Skeletal muscle tissue (tissue), 5 donors: Measurements from ENCODE around the gene DAPK1. TPM values are rescaled to one million over a fixed set of nuclear protein-coding genes. Genes with fewer than 3 reads are reported as not detected.

ENCODE experiments used
- H3K27ac ChIP-seq: one replicate; pipeline ENCODE4 v1.7.0; 2013; ENCODE audit warnings: mild to moderate bottlenecking, low read depth, low read length, inconsistent platforms
- H3K27me3 ChIP-seq, 3 donors: one replicate each; pipeline ENCODE4 v1.7.0; 2013; ENCODE audit warnings: low read length in 3 of 3; ENCODE audit not compliant: control insufficient read depth in 3 of 3, insufficient read depth in 3 of 3
- H3K36me3 ChIP-seq, 3 donors: one replicate each; pipeline ENCODE4 v1.7.0; 2013; ENCODE audit warnings: low read length in 3 of 3; ENCODE audit not compliant: control insufficient read depth in 3 of 3, insufficient read depth in 3 of 3
- H3K4me1 ChIP-seq, 3 donors: one replicate each; pipeline ENCODE4 v1.7.0; 2013; ENCODE audit warnings: low read length in 3 of 3, mild to moderate bottlenecking in 3 of 3; ENCODE audit not compliant: control insufficient read depth in 3 of 3, insufficient read depth in 3 of 3
- H3K4me3 ChIP-seq, 3 donors: one replicate each; pipeline ENCODE4 v1.7.0; 2013; ENCODE audit warnings: low read length in 3 of 3
- H3K9ac ChIP-seq, 3 donors: one replicate each; pipeline ENCODE4 v1.7.0; 2013; ENCODE audit warnings: low read length in 3 of 3, mild to moderate bottlenecking in 3 of 3, moderate library complexity in 2 of 3, low read depth in 1 of 3
- H3K9me3 ChIP-seq, 3 donors: one replicate each; pipeline ENCODE4 v1.7.0; 2013; ENCODE audit warnings: low read length in 3 of 3; ENCODE audit not compliant: control insufficient read depth in 3 of 3
- small RNA-seq: library from RNA; depleted of rRNA; stranded (forward); fragments of <200 nt; gene quantifications from one replicate; pipeline ENCODE3, GENCODE V24; 2014
- total RNA-seq: library from RNA; depleted of rRNA; stranded (reverse); fragments of >200 nt; gene quantifications from one replicate; pipeline ENCODE4 v1.2.3, GENCODE V29; 2014
- donor health status: Osteomylitis.

DAPK1 gene
- total RNA-seq, 1 donor from 2014 or later, result 18.8 TPM

DNA sequence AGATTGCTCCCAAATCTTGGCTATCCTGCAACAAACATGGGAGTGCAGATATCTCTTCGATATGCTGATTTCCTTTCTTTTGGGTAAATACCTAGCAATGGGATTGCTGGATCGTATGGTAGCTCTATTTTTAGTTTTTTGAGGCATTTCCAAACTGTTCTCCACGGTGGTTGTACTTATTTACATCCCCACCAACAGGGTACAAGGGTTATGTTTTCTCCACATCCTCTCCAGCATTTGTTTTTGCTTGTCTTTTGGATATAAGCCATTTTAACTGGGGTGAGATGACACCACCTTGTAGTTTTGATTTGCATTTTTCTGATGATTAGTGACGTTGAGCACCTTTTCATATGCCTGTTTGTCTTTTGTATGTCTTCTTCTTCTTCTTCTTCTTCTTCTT lies 248.5 kb downstream of the DAPK1 start:
- no peaks in the 10 kb centered on the region for H3K36me3 ChIP-seq
- no peak overlapping the region for H3K27ac ChIP-seq
- peaks cover 0 to 5% (median 4%) of the 10 kb centered on the region in 3 donors for H3K27me3 ChIP-seq
- no peak overlapping the region for H3K9ac ChIP-seq
- H3K4me1 ChIP-seq, result no peaks in the 10 kb centered on the region
- H3K4me3 ChIP-seq, result no peak overlapping the region
- H3K9me3 ChIP-seq, result peaks cover 0 to 7% (median 2%) of the 10 kb centered on the region in 3 donors

DNA sequence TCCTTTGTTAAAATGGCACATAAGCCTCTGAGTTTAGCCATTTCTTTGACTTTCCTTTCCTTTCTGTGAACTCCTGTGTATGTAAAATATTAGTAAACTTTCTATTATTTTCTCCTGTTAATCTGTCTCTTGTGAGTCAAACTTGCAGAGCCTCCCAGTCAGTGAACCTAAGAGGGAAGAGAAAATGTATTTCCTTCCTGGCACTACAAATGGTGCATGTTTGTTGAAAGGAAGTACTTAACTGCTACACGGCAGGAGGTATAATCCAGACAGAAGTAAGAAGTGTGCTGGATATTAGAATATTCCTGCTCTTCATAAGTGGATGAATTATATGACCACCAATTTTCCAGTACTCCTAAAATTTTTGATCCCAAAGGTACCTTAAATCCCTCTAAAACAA lies 251.2 kb downstream of the DAPK1 start:
- no peaks in the 10 kb centered on the region for H3K36me3 ChIP-seq
- H3K27me3 ChIP-seq, result peaks cover 0 to 5% (median 4%) of the 10 kb centered on the region in 3 donors
- H3K9ac ChIP-seq, result no peak overlapping the region
- H3K27ac ChIP-seq, result no peak overlapping the region
- peaks cover 0 to 3% (median 2%) of the 10 kb centered on the region in 3 donors for H3K9me3 ChIP-seq
- H3K4me3 ChIP-seq, result no peak overlapping the region
- H3K4me1 ChIP-seq, result no peaks in the 10 kb centered on the region

DNA sequence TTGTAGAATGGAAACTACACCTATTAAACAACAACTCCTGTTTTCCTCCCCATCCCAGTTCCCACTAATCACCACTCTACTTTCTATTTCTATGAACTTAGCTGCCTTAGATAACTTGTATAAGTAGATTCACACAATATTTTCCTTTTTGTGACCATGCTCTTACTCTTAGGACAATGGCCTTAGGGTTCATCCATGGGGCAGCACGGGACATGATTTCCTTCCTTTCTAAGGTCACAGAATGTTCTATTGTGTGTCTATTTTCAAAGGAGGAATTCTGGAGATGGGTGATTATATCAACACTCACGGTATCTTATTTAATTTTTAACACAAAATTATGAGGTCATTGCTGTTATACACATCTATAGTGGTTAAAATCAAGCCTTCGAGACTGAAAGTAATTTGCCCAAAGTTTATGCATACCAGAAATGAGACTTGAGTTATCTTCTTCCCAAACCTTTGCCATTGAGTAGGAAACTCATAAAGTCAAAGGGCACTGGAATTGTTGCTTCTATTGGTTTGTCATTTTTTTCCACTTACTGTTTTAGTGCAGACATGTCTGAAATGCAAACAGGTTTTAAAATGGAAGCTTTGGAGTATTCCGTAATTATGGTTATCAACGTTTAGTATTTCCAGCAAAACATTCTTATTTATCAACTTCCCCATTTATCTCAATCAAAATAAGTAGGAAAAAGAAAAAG lies 251.8 kb downstream of the DAPK1 start:
- no peak overlapping the region for H3K9ac ChIP-seq
- H3K4me1 ChIP-seq, result no peaks in the 10 kb centered on the region
- H3K27ac ChIP-seq, result no peak overlapping the region
- peaks cover 0 to 5% (median 4%) of the 10 kb centered on the region in 3 donors for H3K27me3 ChIP-seq
- no peaks in the 10 kb centered on the region for H3K36me3 ChIP-seq
- peaks cover 0 to 4% (median 3%) of the 10 kb centered on the region in 3 donors for H3K9me3 ChIP-seq
- no peak overlapping the region for H3K4me3 ChIP-seq

DNA sequence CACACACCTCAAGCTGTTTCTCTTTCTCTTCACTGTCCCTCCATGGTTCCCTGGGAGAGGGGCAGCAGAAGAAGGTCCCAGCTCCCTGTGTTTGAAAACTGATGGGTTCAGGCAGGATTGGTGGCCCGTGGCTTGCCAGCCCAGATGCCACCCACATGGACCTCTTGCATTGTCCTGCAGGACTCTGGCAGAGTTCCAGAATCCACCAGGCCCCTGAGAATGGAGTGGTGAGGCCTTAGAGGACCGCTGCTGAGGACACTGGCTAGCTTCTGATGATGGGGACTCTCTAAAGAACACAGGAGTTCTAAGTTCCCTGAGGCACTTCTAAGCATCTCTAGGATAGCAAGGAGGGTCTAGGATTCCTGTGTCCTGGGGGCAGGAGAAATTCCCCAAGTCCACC lies 253.1 kb downstream of the DAPK1 start:
- Histone ChIP-seq H3K4me1 (no peaks in the 10 kb centered on the region), H3K9ac (no peak overlapping the region), H3K9me3 (peaks cover 0 to 4% (median 3%) of the 10 kb centered on the region in 3 donors), H3K36me3 (no peaks in the 10 kb centered on the region), H3K27ac (no peak overlapping the region), H3K4me3 (no peak overlapping the region), H3K27me3 (peaks cover 0 to 5% (median 4%) of the 10 kb centered on the region in 3 donors)

GRCh38 chr9:87751423-87751822 lies 253.8 kb downstream of the DAPK1 start:
- peaks cover 0 to 5% (median 4%) of the 10 kb centered on the region in 3 donors for H3K27me3 ChIP-seq
- peaks cover 0 to 4% (median 3%) of the 10 kb centered on the region in 3 donors for H3K9me3 ChIP-seq
- no peak overlapping the region for H3K27ac ChIP-seq
- H3K36me3 ChIP-seq, result no peaks in the 10 kb centered on the region
- no peaks in the 10 kb centered on the region for H3K4me1 ChIP-seq
- no peak overlapping the region for H3K9ac ChIP-seq
- no peak overlapping the region for H3K4me3 ChIP-seq

GRCh38 chr9:87751868-87752267 lies 254.2 kb downstream of the DAPK1 start:
- H3K4me1 ChIP-seq, result no peaks in the 10 kb centered on the region
- no peak overlapping the region for H3K9ac ChIP-seq
- H3K36me3 ChIP-seq, result no peaks in the 10 kb centered on the region

GRCh38 chr9:87753313-87753712 lies 255.6 kb downstream of the DAPK1 start:
- Histone ChIP-seq H3K9me3 (peaks cover 0 to 4% (median 3%) of the 10 kb centered on the region in 3 donors), H3K9ac (no peak overlapping the region), H3K4me1 (no peaks in the 10 kb centered on the region), H3K27ac (no peak overlapping the region), H3K4me3 (no peak overlapping the region), H3K36me3 (no peaks in the 10 kb centered on the region), H3K27me3 (no peaks in the 10 kb centered on the region)

More at GRCh38 chr9:87751868-87752267, 254.2 kb downstream of the DAPK1 start:
- no peak overlapping the region for H3K4me3 ChIP-seq
- peaks cover 0 to 4% (median 3%) of the 10 kb centered on the region in 3 donors for H3K9me3 ChIP-seq
- H3K27me3 ChIP-seq, result peaks cover 0 to 5% (median 4%) of the 10 kb centered on the region in 3 donors
- H3K27ac ChIP-seq, result no peak overlapping the region

Small RNA genes lying within 50 kb of the gene (small RNA-seq; reads per million reads assigned to genes)
- not detected for gene AL161787.1

Other genes starting within 250 kb of the DAPK1 start
- 45.9 TPM for gene CTSL, start 228.3 kb downstream of the DAPK1 start, total RNA-seq